NCI-H187 (cell line): ENCODE results near the gene RPS2.

Experiments used
- DNase-seq, 2 experiments: peaks; one replicate each; lab custom pipeline; 2025; lab: John Stamatoyannopoulos, UW

RPS2 gene

DNA sequence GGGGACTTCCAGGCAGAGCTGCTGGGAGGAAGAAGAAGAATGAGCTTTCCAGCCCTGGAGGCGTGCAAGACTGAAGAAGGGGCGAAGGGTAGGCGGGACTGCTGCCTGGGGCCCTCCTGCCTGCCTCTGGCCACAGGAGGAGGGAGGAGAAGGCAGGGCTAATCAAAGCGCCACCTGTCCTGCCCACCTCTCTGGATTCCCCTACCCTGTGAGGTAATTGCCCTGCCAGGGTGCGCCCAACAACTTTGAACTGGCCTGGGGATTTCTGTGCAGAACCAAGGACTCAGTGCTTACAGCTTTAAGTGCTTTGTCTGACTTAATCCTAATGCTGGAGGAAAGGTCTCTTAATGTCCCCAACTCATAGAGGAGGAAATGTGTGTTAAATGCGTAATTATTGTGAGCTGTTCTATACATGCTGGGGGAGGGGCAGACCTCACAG, 16.8 kb upstream of the RPS2 start, which contains the start of gene NOXO1:
TSS of gene NOXO1 (minus strand) at position 72 of the 439 bp plus-strand sequence. CDS start 290 bp downstream, outside the sequence.
- DNase-seq: no peak

DNA sequence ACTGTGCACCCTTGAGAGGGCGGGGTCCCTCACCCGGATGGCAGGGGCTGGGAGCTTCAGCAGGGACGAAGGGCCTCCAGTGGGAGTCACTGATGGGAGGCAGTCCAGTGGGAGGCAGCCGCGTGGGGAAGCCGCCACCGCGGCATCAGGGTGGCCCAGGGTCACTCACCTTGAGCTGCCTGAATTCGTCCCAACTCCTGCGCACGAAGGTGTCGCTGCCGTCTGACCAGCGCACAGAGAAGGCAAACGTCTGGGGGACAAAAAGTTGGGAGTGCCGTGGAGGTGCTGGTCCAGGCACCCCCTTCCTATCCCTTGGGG, 16.1 kb upstream of the RPS2 start:
- no peak for DNase-seq

DNA sequence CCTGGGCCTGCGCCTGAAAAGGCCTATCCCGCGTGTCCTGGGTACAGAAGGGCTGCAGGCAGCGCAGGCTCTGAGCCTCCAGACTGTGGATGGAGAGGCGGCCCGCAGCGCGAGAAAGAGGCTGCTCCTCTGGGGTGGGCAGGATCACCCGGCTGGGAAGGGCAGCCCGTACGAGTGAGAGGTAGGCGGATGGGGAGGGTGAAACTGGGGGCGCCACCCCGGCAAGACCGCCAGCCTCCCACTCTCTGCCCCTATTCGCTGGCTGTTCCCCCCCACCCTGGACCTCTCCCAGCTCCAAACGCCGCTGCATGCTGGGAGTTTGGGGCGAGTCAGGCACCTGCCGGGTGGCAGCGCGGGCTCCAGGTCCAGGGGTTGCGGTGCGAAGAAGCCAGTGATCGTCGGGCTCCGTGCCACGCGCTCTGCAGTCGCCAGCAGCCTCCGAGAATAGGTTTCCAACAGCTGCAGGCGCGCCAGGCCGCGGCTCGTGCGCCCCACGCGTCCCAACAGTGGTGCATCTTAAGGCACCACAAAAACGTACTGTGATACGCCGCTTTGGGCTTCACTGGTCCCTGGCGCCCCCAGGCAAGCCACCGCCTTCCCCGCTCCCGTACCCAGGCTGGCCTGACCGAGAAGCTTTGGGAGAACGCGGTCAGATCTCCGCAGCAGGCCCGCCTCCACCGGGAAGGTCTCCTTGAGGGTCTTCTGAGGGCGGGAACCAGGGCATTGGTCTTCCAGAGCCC, 15.6 kb upstream of the RPS2 start:
- DNase-seq: no peak

DNA sequence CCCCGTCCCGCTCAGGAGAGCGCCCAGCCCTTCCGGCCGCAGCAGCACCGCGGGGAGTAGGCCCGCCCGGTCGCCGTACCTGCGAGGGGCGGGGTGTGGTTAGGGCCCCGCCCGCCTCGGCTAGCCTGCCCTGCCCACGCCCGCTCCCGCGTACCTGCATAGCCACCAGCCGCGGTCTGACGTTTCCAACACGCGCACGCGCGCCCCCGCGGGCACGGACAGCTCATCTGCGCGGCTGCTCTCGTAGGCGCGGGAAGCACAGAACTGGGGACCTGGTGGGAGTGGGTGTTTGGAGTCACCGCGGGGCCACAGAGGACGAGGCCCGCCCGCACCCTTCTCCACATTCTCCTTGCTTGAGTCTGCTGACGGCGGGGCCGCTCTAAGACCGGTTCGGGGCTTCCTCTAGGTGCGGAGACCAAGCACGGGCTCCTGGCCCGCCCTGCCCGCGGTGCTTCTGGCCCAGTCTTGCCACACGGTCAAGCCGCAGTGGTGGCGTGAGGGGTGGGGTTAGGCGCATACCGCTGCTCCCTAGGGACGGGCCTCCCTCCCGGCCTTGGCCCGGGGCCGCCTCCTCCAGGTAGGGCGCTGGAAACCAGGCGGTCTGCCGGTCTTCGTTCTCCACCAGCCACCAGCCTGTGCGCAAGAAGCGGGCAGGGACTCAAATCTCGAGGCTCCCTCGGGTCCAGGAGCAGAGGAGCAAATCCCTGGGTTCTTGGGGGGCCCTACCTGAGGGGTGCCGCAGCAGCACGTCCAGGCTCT, 14.8 kb upstream of the RPS2 start:
- peak; percentile 19 to 58 for DNase-seq

DNA sequence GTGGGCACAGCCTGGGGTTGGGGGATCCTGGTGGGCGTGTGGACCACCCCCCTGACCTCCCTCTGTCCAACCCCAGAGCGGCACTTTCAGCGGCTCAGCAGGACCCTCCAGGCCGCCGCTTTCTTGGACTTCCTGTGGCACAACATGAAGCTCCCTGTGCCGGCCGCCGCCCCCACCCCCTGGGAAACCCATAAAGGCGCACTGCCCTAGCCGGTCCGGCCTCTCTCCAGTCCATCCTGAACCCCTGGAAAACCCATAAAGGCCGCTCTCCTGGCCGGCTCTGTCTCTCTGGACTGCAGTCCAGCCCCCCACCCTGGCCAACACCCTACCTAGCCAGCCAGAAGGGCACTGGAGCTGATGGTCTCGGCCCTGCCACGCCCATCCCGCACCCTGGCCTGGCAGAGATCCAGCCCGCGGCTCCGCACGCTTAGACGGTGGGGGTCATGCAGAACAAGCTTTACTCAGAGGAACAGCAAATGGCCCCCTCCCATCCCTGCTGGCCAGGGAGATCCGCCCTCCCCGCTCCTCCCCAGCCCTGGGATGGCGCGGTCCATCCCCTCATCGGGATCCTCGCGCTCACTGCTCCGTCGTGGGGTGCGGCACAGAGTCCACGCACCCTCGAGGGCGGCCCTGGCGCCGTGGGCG, 14.0 kb upstream of the RPS2 start:
- DNase-seq: no peak

DNA sequence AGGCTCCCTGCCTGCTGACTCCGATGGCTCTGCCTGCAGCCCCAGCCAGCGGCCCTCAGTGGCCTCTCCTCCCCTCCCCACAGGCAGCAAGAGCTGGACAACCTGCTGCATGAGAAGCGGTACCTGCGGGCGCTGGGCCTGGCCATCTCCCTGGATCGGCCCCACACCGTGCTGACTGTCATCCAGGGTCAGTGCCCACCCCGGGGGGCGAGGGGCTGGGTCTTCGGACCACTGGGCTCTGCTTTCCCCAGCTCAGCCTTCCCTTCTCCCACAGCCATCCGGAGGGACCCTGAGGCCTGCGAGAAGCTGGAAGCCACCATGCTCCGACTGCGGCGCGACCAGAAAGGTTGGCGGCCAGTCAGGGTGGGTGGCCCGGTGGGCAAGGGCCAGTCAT, 13.2 kb upstream of the RPS2 start:
- DNase-seq: no peak

DNA sequence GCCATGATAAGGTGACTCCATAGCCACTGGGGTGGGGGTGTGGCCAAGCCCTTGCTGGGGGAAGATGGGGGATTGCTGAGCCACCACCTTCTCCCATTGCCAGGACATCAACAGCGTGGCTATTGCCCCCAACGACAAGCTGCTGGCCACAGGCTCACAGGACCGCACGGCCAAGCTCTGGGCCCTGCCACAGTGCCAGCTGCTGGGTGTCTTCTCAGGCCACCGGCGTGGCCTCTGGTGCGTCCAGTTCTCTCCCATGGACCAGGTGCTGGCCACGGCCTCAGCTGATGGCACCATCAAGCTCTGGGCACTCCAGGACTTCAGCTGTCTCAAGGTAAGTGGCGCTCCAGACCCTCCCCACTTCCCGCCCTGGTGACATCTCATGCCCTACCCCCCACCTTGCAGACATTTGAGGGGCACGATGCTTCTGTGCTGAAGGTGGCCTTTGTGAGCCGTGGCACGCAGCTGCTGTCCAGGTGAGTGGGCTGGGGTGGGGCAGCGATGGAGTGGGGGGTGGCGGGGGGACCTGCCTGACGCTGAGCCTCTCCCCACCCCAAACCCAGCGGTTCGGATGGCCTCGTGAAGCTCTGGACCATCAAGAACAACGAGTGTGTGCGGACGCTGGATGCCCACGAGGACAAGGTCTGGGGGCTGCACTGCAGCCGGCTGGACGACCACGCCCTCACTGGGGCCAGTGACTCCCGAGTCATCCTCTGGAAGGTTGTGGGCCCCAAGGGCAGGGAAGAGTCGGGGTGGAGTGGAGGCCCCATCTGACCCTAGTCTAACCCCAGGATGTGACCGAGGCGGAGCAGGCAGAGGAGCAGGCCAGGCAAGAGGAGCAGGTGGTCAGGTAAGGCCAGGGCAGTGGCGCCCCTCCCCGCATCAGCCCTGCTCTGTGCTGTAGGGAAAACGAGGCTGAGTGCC, 12.6 kb upstream of the RPS2 start:
- no peak for DNase-seq

DNA sequence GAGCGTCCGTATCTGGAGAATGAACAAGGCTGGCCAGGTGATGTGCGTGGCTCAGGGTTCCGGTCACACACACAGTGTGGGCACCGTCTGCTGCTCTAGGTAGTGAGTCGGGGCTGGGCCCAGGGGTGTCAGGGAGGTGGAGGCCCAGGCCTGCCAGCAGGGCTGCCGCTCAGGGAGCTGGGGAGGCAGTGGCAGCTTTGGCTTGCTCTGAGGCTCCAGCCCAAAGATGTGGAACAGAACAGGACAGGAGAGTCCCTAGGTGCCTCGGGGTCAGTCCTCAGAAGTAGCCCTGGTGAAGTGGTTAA, 11.5 kb upstream of the RPS2 start:
- no peak for DNase-seq

DNA sequence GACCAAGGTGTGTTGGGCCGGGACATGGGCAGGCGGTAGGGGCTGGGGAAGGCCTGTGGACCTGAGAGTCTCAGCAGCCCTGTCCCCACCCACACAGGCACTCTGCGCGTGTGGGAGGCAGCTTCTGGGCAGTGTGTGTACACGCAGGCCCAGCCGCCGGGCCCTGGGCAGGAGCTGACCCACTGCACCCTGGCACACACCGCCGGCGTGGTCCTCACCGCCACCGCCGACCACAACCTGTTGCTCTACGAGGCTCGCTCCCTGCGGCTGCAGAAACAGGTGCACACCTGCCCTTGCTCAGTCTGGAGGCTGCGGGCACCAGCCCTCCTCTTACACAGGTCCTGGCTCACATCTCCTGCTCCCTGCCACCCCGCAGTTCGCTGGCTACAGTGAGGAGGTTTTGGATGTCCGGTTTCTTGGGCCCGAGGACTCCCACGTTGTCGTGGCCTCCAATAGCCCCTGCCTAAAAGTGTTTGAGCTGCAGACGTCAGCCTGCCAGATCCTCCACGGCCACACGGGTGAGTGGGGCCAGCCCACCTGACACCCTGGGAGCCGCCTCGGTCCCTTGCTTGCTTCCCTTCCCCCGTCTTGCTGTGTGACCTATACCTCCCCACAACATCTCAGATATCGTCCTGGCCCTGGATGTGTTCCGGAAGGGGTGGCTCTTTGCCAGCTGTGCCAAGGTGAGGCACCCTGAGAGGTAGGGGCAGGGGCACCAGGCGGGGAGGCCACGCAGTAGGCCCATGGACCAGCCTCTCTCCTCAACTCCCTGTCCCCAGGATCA, 11.0 kb upstream of the RPS2 start:
- no peak for DNase-seq

DNA sequence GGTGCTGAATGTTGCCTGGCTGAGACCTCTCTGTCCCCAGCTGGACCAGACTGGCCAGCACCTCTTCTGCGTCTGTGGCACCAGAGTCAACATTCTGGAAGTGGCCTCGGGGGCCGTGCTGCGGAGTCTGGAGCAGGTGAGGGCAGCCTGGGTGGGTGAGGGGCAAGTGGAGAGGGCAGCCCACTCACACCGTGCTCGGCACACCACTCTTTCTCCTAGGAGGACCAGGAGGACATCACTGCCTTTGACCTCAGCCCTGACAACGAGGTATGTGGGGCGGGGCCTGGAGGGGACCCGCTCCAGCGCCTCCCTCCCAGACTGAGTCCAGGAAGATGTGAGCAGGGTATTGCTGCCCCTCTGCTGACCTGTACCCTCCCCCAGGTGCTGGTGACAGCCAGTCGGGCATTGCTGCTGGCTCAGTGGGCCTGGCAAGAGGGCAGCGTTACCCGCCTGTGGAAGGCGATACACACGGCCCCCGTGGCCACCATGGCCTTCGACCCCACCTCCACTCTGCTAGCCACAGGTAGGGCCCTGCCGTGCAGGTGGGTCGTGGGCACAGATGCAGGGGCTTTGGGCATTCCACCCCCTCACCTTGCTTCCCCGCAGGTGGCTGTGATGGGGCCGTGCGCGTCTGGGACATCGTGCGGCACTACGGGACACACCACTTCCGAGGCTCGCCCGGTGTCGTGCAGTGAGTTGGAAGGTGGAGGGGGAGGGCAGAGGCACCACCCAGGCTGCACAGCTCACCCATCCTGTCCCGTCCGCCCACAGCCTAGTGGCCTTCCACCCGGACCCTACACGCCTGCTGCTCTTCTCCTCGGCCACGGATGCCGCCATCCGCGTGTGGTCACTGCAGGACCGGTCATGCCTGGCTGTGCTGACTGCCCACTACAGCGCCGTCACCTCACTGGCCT, 9.8 kb upstream of the RPS2 start:
- no peak for DNase-seq

DNA sequence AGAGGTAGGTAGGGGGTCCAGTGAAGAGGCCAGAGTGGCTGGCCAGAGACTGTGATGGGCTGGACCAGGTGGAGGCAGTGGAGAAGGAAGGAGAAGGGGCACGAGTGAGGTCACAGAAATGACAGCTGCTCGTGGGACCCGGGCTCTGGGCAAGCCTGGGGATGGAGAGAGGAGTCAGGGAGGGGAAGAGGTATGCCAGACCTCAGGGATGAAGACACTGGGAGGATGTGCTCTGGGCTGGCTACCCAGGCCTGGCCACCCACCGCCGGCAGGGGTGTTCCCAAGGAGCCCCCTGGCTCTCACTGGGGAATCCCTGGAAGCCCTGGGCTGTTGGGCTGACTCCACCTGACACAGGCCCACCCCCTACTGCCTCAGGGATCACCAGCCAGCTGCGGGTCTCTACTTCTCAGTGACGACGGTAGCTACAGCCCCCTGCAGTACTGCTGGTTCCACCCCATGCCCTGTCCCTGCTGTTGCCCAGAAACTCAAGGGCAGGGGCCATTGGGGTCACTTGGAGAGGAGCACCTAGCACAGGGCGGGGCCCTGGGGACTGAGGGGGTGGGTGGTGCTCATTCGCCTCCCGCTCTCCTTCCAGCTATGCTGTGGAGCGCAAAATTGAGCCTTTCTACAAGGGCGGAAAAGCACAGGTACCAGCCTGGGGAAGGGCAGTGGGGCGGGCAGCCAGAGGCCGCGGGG, 9.0 kb upstream of the RPS2 start:
- no peak for DNase-seq

DNA sequence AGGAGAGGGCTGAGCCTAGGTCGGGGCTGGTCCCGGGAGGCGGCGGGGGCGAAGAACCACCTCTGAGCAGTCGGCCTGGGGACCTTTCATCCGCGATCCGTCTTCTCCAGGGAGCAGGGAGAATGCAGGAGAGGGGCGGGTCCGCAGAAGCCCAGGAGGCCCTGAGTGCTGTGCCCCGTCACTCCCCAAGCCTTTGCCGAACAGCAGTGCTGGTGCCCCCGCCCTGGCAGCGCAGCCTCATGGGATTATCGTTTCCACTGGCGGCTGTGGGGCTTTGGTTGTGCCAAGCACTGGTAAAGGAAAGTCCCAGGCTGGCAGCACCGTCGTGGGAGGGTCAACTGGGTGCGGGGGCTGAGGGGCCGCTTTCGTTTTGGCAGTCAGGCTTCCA, 7.9 kb upstream of the RPS2 start:
- no peak for DNase-seq

DNA sequence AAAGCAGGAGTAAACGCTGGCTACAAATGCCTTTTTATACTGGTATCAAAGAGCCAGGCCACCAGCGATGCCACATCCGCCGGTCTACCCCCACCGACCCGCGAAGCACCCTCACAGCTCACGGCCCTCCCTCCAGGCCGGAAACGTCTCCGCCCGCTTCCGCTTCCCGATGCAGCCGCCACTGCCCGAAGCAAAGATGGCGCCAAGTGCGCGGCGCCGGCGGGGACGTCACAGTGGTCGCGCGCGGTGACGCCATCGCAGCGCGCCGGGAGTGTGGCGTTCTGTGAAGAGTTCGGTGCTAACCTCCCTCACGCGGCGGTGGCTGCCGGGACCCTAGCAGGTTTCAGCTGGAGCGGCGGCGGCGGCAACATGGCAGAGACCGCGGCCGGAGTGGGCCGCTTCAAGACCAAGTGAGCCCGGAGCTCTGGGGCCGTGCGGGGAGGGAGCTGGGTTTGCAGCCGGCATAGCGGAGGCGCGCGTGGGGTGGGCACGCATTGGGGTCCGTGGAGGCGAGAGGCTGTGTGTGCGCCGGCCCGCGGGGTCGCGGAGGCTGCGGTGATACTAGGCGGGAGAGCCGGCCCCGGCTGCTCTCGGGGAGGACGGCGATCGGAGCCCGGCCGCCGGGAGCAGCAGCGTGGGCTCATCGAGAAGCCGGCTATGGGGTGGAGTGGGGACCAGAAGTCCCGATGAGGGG, 7.3 kb upstream of the RPS2 start, which contains the start of gene TBL3:
TSS of gene TBL3 (plus strand) at position 258 of the 694 bp plus-strand sequence. CDS start at position 370, 112 bp downstream.
- DNase-seq: peak; percentile 96 to 97

DNA sequence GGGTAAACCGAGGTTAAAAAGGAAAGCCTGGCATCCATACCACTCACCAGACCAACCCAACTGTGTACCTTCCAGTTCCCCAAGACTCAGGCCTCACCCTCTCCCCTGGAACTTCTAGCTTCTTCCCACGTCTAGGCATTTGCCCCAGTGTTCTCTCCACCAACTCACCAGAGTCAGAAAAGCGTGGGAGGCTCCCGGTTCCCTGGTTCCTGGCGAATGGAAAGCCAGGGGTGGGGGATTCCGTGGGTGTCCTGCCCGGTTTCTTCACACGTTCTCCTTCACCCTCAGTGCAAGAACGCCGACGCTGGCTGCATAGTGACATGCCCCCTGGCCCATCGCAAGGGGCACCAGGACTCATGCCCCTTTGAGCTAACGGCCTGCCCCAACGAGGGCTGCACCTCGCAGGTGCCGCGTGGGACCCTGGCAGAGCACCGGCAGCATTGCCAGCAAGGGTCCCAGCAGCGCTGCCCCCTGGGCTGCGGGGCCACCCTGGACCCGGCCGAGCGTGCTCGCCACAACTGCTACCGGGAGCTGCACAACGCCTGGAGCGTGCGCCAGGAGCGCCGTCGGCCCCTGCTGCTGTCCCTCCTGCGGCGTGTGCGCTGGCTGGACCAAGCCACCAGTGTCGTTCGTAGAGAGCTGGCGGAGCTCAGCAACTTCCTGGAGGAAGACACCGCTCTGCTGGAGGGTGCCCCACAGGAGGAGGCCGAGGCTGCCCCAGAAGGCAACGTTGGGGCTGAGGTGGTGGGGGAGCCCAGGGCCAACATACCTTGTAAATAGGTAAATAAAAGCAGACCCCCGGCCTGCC, 3.7 kb upstream of the RPS2 start:
- DNase-seq: no peak

DNA sequence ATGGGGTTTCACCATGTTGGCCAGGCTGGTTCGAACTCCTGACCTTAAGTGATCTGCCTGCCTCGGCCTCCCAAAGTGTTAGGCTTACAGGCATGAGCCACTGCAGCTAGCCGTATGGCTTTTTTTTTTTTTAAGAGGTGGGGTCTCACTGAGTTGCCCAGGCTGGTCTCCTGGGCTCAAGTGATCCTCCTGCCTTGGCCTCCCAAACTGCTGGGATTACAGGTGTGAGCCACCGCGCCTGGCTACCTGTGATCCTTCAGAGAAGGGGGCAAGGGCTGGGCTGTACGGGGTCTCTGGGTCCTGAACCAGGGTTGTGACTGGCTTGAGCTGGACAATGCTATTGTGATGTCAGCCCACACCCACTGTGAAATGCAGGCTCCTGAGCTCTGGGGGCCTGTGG, 1.8 kb upstream of the RPS2 start, which contains the start of gene RNF151:
TSS of gene RNF151 (plus strand) at position 397 of the 400 bp plus-strand sequence. CDS start 26 bp downstream, outside the sequence.
- DNase-seq: no peak

DNA sequence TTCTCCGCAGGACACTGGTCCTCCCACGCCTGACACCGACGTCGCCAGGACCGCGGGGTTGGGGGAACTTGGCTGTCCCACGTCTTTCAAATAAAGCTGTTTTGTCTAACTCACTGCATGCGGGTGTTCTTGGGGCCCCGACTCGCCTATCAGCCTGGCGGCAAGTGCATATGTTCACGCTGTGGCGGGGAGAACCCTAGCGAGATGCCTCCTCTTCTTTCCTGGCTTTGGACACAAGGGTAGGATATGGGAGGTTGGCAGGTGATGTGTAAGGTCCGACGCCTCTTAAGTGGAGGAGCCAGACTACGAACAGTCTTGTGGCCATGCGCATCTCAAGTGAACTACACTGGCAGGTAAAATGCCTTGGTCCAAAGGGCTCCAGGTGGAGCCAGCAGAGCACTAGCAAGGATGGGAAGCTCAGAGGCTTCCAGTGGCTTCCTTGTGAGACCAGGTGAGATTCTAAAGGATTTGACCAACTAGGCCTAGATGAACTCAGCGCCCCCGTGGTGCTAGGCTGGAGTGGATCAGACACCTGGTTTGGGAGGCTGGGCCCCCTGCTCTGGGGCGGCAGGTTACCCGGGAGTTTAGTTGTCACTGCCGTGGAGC, 873 bp upstream of the RPS2 start:
- DNase-seq: no peak

DNA sequence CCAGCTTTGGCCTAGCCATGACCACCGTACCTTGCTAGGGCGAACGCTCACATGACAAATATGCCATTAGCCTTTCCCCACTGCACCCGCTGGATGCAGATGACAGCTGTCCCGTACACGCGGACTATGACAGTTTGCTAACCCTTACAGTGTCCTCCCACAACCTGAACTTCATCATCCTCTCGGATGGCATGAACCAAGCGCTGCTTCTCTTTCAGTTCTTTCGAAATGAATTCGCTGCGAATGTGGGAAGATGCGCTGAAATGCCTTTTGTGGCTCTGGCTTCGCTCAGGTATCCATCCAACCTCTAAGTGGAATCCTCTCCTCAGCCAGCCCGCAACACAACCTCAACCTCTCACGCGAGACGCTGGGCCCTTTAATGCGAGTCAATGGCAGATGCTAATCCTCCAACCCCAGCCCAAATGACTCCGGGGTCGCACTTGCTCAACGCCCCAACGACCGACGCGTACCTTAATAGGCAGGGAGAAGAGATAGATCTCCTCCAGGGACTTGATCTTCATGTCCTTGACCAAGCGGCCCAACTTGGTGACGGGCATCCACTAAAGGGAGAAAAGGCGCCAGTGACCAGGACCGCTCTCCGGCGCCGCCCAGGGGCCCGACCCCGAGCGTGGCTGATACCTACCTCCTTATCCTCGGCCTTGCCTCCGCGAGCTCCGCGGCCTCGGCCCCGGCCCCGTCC, 670 bp downstream of the RPS2 start:
- DNase-seq: no peak
